WTC11 (cell line): ENCODE measurements around the gene CPSF7. TPM values are rescaled to one million over a fixed set of nuclear protein-coding genes. Genes with fewer than 3 reads are reported as not detected.
A peak's percentile ranks its signal among the peaks of the same experiment; 100 is the strongest.
"Not testable (repeated sequence)": the region's sequence is repeated elsewhere in the genome, so short reads cannot be mapped to it uniquely, and the experiment has no call there.

ENCODE experiments used
- ATAC-seq: fragments of 200-7000 bp; cut with Tn5 transposase; 2 replicates; pipeline ENCODE4 v1.10.0; 2021; ENCODE audit warnings: mild to moderate bottlenecking, moderate library complexity
- CTCF ChIA-PET: fragments of 300-600 bp; sonication (Branson Sonifier 250); formaldehyde crosslinking; loops from one replicate; lab custom pipeline; 2021; ENCODE audit warnings: antibody characterized with exemption; lab: Charles Lee
- POLR2A ChIA-PET: fragments of 350-600 bp; sonication (Branson Sonifier 250); formaldehyde crosslinking; loops from one replicate; lab custom pipeline; 2021; ENCODE audit warnings: antibody characterized with exemption; lab: Charles Lee
- DNase-seq: peaks from one replicate; pipeline ENCODE4 v3.0.0; 2021; ENCODE audit warnings: low spot score
- H3K27ac Mint-ChIP-seq: 2 replicates; pipeline ENCODE4 v1.8.0; 2021; ENCODE audit warnings: mixed read lengths
- H3K27me3 Mint-ChIP-seq: 2 replicates; pipeline ENCODE4 v1.8.0; 2021; ENCODE audit warnings: low read depth, mild to moderate bottlenecking, moderate library complexity, mixed read lengths
- H3K36me3 Mint-ChIP-seq: 2 replicates; pipeline ENCODE4 v1.8.0; 2021; ENCODE audit warnings: mixed read lengths
- H3K4me1 Mint-ChIP-seq: 2 replicates; pipeline ENCODE4 v1.8.0; 2022; ENCODE audit warnings: mixed read lengths
- H3K4me3 Mint-ChIP-seq: 2 replicates; pipeline ENCODE4 v1.8.0; 2021; ENCODE audit warnings: mild to moderate bottlenecking, moderate library complexity, mixed read lengths
- H3K9me3 Mint-ChIP-seq: 2 replicates; pipeline ENCODE4 v1.8.0; 2021; ENCODE audit warnings: mixed read lengths
- ATF3 ChIP-seq: sonication (generic); formaldehyde crosslinking; conservative IDR thresholded peaks from 2 replicates; pipeline ENCODE4 v1.8.1; 2022; ENCODE audit warnings: mild to moderate bottlenecking, missing genetic modification reagents
- E2F4 ChIP-seq: sonication (generic); formaldehyde crosslinking; IDR thresholded peaks from 2 replicates; pipeline ENCODE4 v1.8.1; 2022; ENCODE audit warnings: low read depth, mild to moderate bottlenecking, moderate library complexity, missing genetic modification reagents, borderline replicate concordance
- KAT7 ChIP-seq: sonication (generic); formaldehyde crosslinking; IDR thresholded peaks from 2 replicates; pipeline ENCODE4 v1.8.1; 2023; ENCODE audit warnings: missing genetic modification reagents, mild to moderate bottlenecking, borderline replicate concordance
- MLX ChIP-seq: sonication (generic); formaldehyde crosslinking; IDR thresholded peaks from 2 replicates; pipeline ENCODE4 v1.8.1; 2023; ENCODE audit warnings: mild to moderate bottlenecking, missing genetic modification reagents, moderate library complexity
- NFATC4 ChIP-seq: fragments of 250-450 bp; sonication (Bioruptor Pico); IDR thresholded peaks from 2 replicates; pipeline ENCODE4 v1.9.0; 2021; ENCODE audit warnings: mild to moderate bottlenecking
- NFYB ChIP-seq: sonication (generic); formaldehyde crosslinking; conservative IDR thresholded peaks from 2 replicates; pipeline ENCODE4 v1.8.0; 2022; ENCODE audit warnings: low read depth, missing genetic modification reagents
- NR2C2 ChIP-seq: sonication (generic); formaldehyde crosslinking; IDR thresholded peaks from 2 replicates; pipeline ENCODE4 v1.8.0; 2022; ENCODE audit warnings: mild to moderate bottlenecking, missing genetic modification reagents
- OVOL2 ChIP-seq: fragments of 250-450 bp; sonication (Bioruptor Pico); IDR thresholded peaks from 2 replicates; pipeline ENCODE4 v1.9.0; 2021; ENCODE audit warnings: mild to moderate bottlenecking, borderline replicate concordance
- RORB ChIP-seq: fragments of 250-450 bp; sonication (Bioruptor Pico); IDR thresholded peaks from 2 replicates; pipeline ENCODE4 v1.9.0; 2021; ENCODE audit warnings: mild to moderate bottlenecking
- SOX15 ChIP-seq: fragments of 250-450 bp; sonication (Bioruptor Pico); IDR thresholded peaks from 2 replicates; pipeline ENCODE4 v1.9.0; 2021; ENCODE audit warnings: mild to moderate bottlenecking
- TCF7 ChIP-seq: sonication (generic); formaldehyde crosslinking; IDR thresholded peaks from 2 replicates; pipeline ENCODE4 v1.8.0; 2022; ENCODE audit warnings: mild to moderate bottlenecking, low read depth, missing genetic modification reagents, moderate library complexity
- TP53 ChIP-seq: sonication (generic); formaldehyde crosslinking; IDR thresholded peaks from 2 replicates; pipeline ENCODE4 v1.8.1; 2023; ENCODE audit warnings: mild to moderate bottlenecking, missing genetic modification reagents
- USF1 ChIP-seq: sonication (generic); formaldehyde crosslinking; IDR thresholded peaks from 2 replicates; pipeline ENCODE4 v1.8.0; 2022; ENCODE audit warnings: mild to moderate bottlenecking, missing genetic modification reagents
- ZNF121 ChIP-seq: sonication (generic); formaldehyde crosslinking; IDR thresholded peaks from 2 replicates; pipeline ENCODE4 v1.8.0; 2023; ENCODE audit warnings: missing genetic modification reagents
- ZNF219 ChIP-seq: sonication (generic); formaldehyde crosslinking; IDR thresholded peaks from 2 replicates; pipeline ENCODE4 v1.8.0; 2023; ENCODE audit warnings: missing genetic modification reagents, mild to moderate bottlenecking, borderline replicate concordance
- ZNF281 ChIP-seq: sonication (generic); formaldehyde crosslinking; IDR thresholded peaks from 2 replicates; pipeline ENCODE4 v1.8.0; 2023; ENCODE audit warnings: mild to moderate bottlenecking, missing genetic modification reagents
- total RNA-seq: library from RNA; stranded (reverse); gene quantifications from 3 replicates; pipeline ENCODE4 v1.2.3, GENCODE V29; 2021
- TF ChIP-seq, protein P1 (sequence below): sonication (generic); formaldehyde crosslinking; IDR thresholded peaks from 2 replicates; pipeline ENCODE4 v1.8.1; 2023; ENCODE audit warnings: mild to moderate bottlenecking, missing genetic modification reagents
- TF ChIP-seq, protein P2 (sequence below): sonication (generic); formaldehyde crosslinking; IDR thresholded peaks from 2 replicates; pipeline ENCODE4 v1.8.1; 2023; ENCODE audit warnings: mild to moderate bottlenecking, missing genetic modification reagents

The CPSF7 gene
- total RNA-seq, 1 experiment from 2014 or later, result 88.3 TPM

- ChIA-PET CTCF (interaction anchor here (4.3 kb wide), 1 partner anchor 9 kb away, joined by 69 read pairs; no protein-coding TSS in a partner anchor), POLR2A (no interaction called here)
- ATAC-seq, result no peak
- Mint-ChIP-seq H3K4me1 (peaks cover 7% of the 10 kb centered on the region), H3K4me3 (no peak overlapping the region), H3K27ac (no peak overlapping the region), H3K36me3 (peaks cover 60% of the 10 kb centered on the region), H3K9me3 (no peaks in the 10 kb centered on the region), H3K27me3 (no peaks in the 10 kb centered on the region)
- DNase-seq, result no peak
- TF ChIP-seq USF1 (CRISPR knock-in tag) (no peak), ZNF219 (CRISPR knock-in tag) (no peak), ZNF121 (CRISPR knock-in tag) (no peak), NR2C2 (CRISPR knock-in tag) (no peak), NFATC4 (CRISPR knock-in tag) (no peak), OVOL2 (CRISPR knock-in tag) (no peak), KAT7 (CRISPR knock-in tag) (no peak), NFYB (no peak), RORB (CRISPR knock-in tag) (no peak), MLX (CRISPR knock-in tag) (no peak), ZNF281 (CRISPR knock-in tag) (no peak), TP53 (CRISPR knock-in tag) (no peak), ATF3 (CRISPR knock-in tag) (no peak), SOX15 (CRISPR knock-in tag) (no peak), TCF7 (CRISPR knock-in tag) (no peak), E2F4 (CRISPR knock-in tag) (no peak)
- TF ChIP-seq, protein P1, sequence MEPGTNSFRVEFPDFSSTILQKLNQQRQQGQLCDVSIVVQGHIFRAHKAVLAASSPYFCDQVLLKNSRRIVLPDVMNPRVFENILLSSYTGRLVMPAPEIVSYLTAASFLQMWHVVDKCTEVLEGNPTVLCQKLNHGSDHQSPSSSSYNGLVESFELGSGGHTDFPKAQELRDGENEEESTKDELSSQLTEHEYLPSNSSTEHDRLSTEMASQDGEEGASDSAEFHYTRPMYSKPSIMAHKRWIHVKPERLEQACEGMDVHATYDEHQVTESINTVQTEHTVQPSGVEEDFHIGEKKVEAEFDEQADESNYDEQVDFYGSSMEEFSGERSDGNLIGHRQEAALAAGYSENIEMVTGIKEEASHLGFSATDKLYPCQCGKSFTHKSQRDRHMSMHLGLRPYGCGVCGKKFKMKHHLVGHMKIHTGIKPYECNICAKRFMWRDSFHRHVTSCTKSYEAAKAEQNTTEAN (CRISPR knock-in tag), result no peak
- TF ChIP-seq, protein P2, sequence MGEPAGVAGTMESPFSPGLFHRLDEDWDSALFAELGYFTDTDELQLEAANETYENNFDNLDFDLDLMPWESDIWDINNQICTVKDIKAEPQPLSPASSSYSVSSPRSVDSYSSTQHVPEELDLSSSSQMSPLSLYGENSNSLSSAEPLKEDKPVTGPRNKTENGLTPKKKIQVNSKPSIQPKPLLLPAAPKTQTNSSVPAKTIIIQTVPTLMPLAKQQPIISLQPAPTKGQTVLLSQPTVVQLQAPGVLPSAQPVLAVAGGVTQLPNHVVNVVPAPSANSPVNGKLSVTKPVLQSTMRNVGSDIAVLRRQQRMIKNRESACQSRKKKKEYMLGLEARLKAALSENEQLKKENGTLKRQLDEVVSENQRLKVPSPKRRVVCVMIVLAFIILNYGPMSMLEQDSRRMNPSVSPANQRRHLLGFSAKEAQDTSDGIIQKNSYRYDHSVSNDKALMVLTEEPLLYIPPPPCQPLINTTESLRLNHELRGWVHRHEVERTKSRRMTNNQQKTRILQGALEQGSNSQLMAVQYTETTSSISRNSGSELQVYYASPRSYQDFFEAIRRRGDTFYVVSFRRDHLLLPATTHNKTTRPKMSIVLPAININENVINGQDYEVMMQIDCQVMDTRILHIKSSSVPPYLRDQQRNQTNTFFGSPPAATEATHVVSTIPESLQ, result no peak
These were observed 7.7 kb upstream of the CPSF7 start for GRCh38 chr11:61437496-61437895.

DNA sequence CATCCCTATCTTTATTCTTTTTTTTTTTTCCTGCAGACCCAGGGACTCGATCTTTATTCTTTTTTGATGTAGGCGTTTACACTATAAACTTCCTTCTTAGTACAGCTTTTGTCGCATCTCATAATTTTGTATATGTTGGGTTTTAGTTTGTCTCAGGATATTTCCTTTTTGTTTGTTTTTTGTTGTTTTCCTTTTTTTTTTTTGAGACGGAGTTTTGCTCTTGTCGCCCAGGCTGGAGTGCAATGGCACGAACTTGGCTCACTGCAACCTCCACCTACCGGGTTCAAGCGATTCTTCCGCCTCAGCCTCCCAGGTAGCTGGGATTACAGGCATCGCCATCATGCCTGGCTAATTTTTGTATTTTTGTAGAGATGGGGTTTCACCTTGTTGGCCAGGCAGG is 1.1 kb upstream of the CPSF7 start:
- H3K4me3 Mint-ChIP-seq, result peak overlapping the region; percentile 100
- DNase-seq, H3K27ac Mint-ChIP-seq, POLR2A ChIA-PET, H3K27me3 Mint-ChIP-seq, ATAC-seq, H3K9me3 Mint-ChIP-seq: not testable (repeated sequence)
- H3K4me1 Mint-ChIP-seq, result peaks cover 26% of the 10 kb centered on the region
- CTCF ChIA-PET, result interaction anchor here (2.1 kb wide), 1 partner anchor 207 kb away, joined by 8 read pairs; no protein-coding TSS in a partner anchor
- peaks cover 33% of the 10 kb centered on the region for H3K36me3 Mint-ChIP-seq
